MCF 10A (cell line): Measurements from ENCODE around the gene PPP2R5C. TPM values are rescaled to one million over a fixed set of nuclear protein-coding genes. Genes with fewer than 3 reads are reported as not detected.

Experiments
- BruUV-seq: library from RNA; stranded (reverse); fragments of 400-500 nt; replicated peaks from 2 replicates; lab custom pipeline; 2021; lab: Mats Ljungman, UMichigan
- CTCF ChIA-PET: fragments of 300-600 bp; sonication (Branson Sonifier 250); formaldehyde crosslinking; extraction: SDS; loops from one replicate; lab custom pipeline; 2021; ENCODE audit warnings: antibody characterized with exemption, inconsistent platforms; lab: Yijun Ruan, JAX
- POLR2A ChIA-PET: fragments of 300-600, 350-650 bp; sonication (Branson Sonifier 250); formaldehyde crosslinking; extraction: SDS; loops from one replicate; lab custom pipeline; 2020; ENCODE audit warnings: antibody characterized with exemption, inconsistent platforms; lab: Yijun Ruan, JAX
- DNase-seq: peaks from one replicate; pipeline ENCODE4 v3.0.0-alpha.2; 2018; ENCODE audit not compliant: unreplicated experiment
- H3K27ac Mint-ChIP-seq: one replicate; pipeline ENCODE4 v1.8.0; 2022; ENCODE audit warnings: mild to moderate bottlenecking, low read depth, mixed read lengths; ENCODE audit not compliant: unreplicated experiment
- H3K27me3 Mint-ChIP-seq: one replicate; pipeline ENCODE4 v1.8.0; 2022; ENCODE audit warnings: mixed read lengths; ENCODE audit not compliant: insufficient read depth, unreplicated experiment
- H3K36me3 Mint-ChIP-seq: one replicate; pipeline ENCODE4 v1.8.0; 2022; ENCODE audit warnings: mild to moderate bottlenecking, moderate library complexity, mixed read lengths; ENCODE audit not compliant: insufficient read depth, unreplicated experiment
- H3K4me1 Mint-ChIP-seq: one replicate; pipeline ENCODE4 v1.8.0; 2022; ENCODE audit warnings: mixed read lengths; ENCODE audit not compliant: insufficient read depth, unreplicated experiment
- H3K4me3 Mint-ChIP-seq: one replicate; pipeline ENCODE4 v1.8.0; 2022; ENCODE audit warnings: mild to moderate bottlenecking, moderate library complexity, mixed read lengths; ENCODE audit not compliant: unreplicated experiment
- H3K9me3 Mint-ChIP-seq: one replicate; pipeline ENCODE4 v1.8.0; 2022; ENCODE audit warnings: mixed read lengths; ENCODE audit not compliant: unreplicated experiment
- intact Hi-C: fragments of 100-400 bp; cut with micrococcal nuclease; formaldehyde crosslinking; loops from 2 replicates; pipeline ENCODE4 v1.14.1; 2022
- total RNA-seq: library from RNA; stranded (reverse); gene quantifications from 2 replicates; pipeline ENCODE4 v1.2.3, GENCODE V29; 2022
- TF ChIP-seq, protein P1 (sequence below): fragments of 200-600 bp; IDR thresholded peaks from one replicate; pipeline ENCODE4 v1.8.0; 2022; ENCODE audit warnings: antibody characterized with exemption, mild to moderate bottlenecking; ENCODE audit not compliant: unreplicated experiment

PPP2R5C gene
- total RNA-seq, 1 experiment from 2014 or later = 118 TPM

DNA sequence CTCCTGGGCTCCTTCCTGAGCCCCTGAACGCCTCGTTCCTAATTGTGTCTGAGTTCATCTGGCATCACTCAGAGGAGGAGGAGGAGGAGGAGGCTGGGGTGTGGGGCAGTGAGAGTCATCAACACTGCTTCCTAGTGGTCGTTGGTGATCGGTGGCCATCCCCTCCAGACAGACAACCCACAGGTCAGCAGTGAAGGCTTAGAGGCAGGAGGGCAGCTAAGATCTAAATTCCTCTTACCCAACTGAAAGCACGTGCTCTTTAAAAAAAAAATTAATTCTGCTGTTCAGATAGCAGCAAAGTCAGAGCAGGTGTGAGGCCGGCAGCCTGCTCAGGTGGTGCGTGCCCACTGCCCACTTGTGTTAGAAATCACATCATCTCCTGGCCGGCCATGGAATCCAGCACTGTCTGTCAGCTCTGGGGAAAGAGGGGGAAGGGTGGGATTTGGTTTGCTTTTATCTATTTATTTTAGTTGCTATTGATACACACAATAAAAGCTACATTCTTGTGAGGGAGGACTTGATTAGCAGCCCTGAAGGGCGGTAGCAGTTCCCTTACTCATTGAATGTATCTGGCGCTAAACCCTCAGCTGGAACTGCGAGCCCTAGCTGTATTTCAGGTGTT, 46.6 kb downstream of the PPP2R5C start:
- intact Hi-C loops = no loop called here
- Mint-ChIP-seq H3K9me3 (no peaks in the 10 kb centered on the region), H3K36me3 (peaks cover 8% of the 10 kb centered on the region), H3K4me1 (peaks cover 13% of the 10 kb centered on the region), H3K27ac (no peak overlapping the region), H3K27me3 (no peaks in the 10 kb centered on the region), H3K4me3 (no peak overlapping the region)
- ChIA-PET POLR2A (interaction anchor here (1.6 to 4.7 kb wide), 5 partner anchors 15 to 140 kb away, joined by 4 to 61 read pairs (median 30); no protein-coding TSS in a partner anchor), CTCF (interaction anchor here (0.7 kb wide), 1 partner anchor 1119 kb away, joined by 3 read pairs; no protein-coding TSS in a partner anchor)
- DNase-seq = no peak
- no TSS peak for BruUV-seq
- TF ChIP-seq, protein P1, sequence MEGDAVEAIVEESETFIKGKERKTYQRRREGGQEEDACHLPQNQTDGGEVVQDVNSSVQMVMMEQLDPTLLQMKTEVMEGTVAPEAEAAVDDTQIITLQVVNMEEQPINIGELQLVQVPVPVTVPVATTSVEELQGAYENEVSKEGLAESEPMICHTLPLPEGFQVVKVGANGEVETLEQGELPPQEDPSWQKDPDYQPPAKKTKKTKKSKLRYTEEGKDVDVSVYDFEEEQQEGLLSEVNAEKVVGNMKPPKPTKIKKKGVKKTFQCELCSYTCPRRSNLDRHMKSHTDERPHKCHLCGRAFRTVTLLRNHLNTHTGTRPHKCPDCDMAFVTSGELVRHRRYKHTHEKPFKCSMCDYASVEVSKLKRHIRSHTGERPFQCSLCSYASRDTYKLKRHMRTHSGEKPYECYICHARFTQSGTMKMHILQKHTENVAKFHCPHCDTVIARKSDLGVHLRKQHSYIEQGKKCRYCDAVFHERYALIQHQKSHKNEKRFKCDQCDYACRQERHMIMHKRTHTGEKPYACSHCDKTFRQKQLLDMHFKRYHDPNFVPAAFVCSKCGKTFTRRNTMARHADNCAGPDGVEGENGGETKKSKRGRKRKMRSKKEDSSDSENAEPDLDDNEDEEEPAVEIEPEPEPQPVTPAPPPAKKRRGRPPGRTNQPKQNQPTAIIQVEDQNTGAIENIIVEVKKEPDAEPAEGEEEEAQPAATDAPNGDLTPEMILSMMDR = no peak

- H3K36me3 Mint-ChIP-seq = peaks cover 12% of the 10 kb centered on the region
- DNase-seq = no peak
- no TSS peak for BruUV-seq
- H3K4me3 Mint-ChIP-seq = peak overlapping the region; percentile 96
- no peaks in the 10 kb centered on the region for H3K27me3 Mint-ChIP-seq
- TF ChIP-seq, protein P1 = no peak
- H3K9me3 Mint-ChIP-seq = no peaks in the 10 kb centered on the region
- H3K27ac Mint-ChIP-seq = peak overlapping the region; percentile 98
- H3K4me1 Mint-ChIP-seq = peaks cover 15% of the 10 kb centered on the region
- intact Hi-C loops = no loop called here
- ChIA-PET POLR2A (interaction anchor here (0.6 to 4.7 kb wide), 22 partner anchors 10 to 1588 kb away, joined by 3 to 61 read pairs (median 4); partner anchors contain the start of gene WDR20), CTCF (interaction anchor here (0.7 to 1.2 kb wide), 8 partner anchors 10 to 1120 kb away, joined by 3 to 6 read pairs (median 3); no protein-coding TSS in a partner anchor)
Observed at GRCh38 chr14:101808894-101809670, 47.6 kb downstream of the PPP2R5C start.

DNA sequence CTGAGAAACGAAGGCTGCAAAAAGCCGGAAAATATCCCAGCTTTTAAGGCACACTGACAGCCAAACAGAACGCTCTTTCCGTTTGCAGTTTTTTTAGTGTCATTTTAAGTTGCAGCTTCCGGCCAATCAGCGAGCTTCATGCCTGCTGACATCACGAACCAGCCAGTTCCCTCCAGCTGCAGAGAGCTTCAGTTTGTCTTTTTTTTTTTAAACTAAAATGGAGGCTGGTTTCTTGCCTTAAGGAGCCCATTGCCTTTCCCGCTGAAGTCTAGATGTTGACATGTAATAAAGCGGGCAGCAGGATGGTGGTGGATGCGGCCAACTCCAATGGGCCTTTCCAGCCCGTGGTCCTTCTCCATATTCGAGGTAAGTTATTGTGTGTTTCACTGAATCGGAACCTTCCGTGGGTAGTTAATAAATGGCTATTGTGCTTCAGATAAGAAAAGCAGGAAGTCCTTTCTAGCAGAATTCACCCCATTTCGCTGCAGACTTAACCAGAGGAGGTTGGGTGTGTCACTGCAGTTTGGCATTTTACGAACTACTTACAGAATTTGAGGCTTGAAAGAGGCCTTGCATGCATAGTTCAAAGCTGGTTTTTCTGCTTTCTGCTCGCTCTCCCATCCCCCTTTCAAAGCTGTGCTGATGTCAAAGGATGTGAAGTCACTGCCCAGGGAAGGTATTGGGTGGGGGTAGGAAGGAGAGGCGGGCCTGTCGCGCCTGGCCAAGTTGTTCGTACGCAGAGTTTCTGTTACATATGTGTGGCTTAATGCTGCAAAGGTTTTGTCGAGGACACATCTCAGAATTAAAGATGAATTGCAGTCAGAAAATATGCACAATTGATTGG, 48.4 kb downstream of the PPP2R5C start:
- intact Hi-C loops = loop anchor here (2.0 kb wide), 1 partner anchor 39 kb away; no protein-coding TSS in a partner anchor
- ChIA-PET CTCF (interaction anchor here (0.8 to 1.2 kb wide), 6 partner anchors 11 to 150 kb away, joined by 3 to 6 read pairs (median 3); no protein-coding TSS in a partner anchor), POLR2A (interaction anchor here (0.6 to 4.7 kb wide), 25 partner anchors 10 to 1588 kb away, joined by 3 to 61 read pairs (median 5); partner anchors contain the start of gene WDR20)
- Mint-ChIP-seq H3K27me3 (no peaks in the 10 kb centered on the region), H3K36me3 (peaks cover 17% of the 10 kb centered on the region), H3K4me3 (peak overlapping the region; percentile 96), H3K27ac (peak overlapping the region; percentile 98), H3K9me3 (no peaks in the 10 kb centered on the region), H3K4me1 (peaks cover 19% of the 10 kb centered on the region)
- BruUV-seq = TSS peak; percentile 83
- peak; percentile 92 for DNase-seq
- TF ChIP-seq, protein P1 = no peak
